ENCODE measurements around the gene PLK2. TPM values are rescaled to one million over a fixed set of nuclear protein-coding genes. Genes with fewer than 3 reads are reported as not detected.
A peak's percentile ranks its signal among the peaks of the same experiment; 100 is the strongest.

The PLK2 gene
- total and polyA plus RNA-seq, 2 experiments from 2014 or later = 98.0 to 183 TPM

DNA sequence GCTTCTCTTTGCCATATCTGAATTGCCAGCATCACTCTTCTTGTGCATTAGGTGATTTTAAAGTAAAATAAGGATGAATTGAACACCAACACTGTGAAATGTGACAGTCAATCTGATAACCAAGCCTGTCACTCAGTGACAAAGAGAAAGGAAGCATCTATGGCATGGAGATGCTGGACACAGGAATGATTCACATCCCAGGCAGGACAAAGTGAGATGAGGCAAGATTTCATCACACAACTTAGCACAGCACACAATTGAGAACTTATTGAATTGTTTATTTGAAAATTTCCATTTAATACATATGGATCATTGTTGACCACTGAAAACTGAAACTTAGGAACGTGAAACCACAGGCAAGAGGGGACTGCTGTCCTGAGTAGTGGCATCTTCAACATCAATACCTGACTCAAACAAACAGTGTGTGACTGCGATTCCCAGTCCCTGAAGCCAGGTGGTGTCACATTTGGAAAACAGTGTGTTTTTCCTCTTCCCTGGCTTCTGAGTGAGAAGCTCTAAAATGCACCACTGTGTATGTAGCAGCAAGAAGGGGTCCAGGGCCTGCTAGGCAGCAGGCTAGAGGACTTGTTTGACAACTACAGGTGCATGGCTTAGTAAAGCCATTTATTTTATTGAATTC lies 42.0 kb upstream of the PLK2 start:
- TF ChIP-seq, protein P1, sequence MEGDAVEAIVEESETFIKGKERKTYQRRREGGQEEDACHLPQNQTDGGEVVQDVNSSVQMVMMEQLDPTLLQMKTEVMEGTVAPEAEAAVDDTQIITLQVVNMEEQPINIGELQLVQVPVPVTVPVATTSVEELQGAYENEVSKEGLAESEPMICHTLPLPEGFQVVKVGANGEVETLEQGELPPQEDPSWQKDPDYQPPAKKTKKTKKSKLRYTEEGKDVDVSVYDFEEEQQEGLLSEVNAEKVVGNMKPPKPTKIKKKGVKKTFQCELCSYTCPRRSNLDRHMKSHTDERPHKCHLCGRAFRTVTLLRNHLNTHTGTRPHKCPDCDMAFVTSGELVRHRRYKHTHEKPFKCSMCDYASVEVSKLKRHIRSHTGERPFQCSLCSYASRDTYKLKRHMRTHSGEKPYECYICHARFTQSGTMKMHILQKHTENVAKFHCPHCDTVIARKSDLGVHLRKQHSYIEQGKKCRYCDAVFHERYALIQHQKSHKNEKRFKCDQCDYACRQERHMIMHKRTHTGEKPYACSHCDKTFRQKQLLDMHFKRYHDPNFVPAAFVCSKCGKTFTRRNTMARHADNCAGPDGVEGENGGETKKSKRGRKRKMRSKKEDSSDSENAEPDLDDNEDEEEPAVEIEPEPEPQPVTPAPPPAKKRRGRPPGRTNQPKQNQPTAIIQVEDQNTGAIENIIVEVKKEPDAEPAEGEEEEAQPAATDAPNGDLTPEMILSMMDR (IDR thresholded peaks at IDR 0.05; ENCODE audit: poor library complexity) = peak; percentile 5
- no peak for TF ChIP-seq EZH2phosphoT487 (IDR thresholded peaks at IDR 0.05; ENCODE audit: low read depth, severe bottlenecking, unreplicated experiment)
- no peaks in the 10 kb centered on the region for H3K36me3 ChIP-seq (replicated peaks; ENCODE audit: insufficient read depth, low read depth)
- no peaks in the 10 kb centered on the region for H3K9me3 ChIP-seq (ENCODE audit: low read depth)
- H3K27me3 ChIP-seq = no peaks in the 10 kb centered on the region
- no peaks in the 10 kb centered on the region for H3K4me1 ChIP-seq (ENCODE audit: insufficient read depth)
- no peak overlapping the region for H3K4me3 ChIP-seq
- no peaks in the 10 kb centered on the region for H3K79me2 ChIP-seq
- no peak overlapping the region for H2AFZ ChIP-seq
- H3K9me2 ChIP-seq (replicated peaks; ENCODE audit: insufficient read depth) = no peaks in the 10 kb centered on the region
- H4K20me1 ChIP-seq (ENCODE audit: insufficient read depth, poor library complexity, severe bottlenecking) = no peaks in the 10 kb centered on the region
- no peak overlapping the region for H3K4me2 ChIP-seq
- DNase-seq (ENCODE audit: low spot score) = no peak
- H3K27ac ChIP-seq = no peak overlapping the region
- WGBS (ENCODE audit: low lambda C conversion rate, missing lambda C conversion rate) = 95% methylated on average over 2 of the region's 2 CpGs

DNA sequence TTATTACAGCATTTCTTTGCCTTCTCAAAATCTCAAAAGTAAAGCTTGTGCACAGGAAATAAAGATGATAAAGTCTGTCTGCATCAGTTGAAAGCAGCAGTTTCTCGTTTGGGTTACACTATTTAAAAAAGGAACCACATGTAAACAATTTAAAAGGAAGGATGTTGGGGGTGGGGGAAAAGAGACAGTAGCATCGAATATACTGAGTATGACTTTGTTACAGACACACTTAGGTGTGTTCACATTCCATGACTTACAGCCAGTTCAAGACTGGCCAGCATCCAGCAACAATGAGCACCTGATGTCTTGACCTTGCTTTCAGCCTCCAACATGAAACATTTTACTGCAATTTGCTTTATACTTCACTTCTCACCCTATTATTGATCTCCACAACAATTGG lies 40.1 kb upstream of the PLK2 start:
- Histone ChIP-seq H3K9me2 (replicated peaks; ENCODE audit: insufficient read depth) (no peaks in the 10 kb centered on the region), H2AFZ (no peak overlapping the region), H3K9me3 (ENCODE audit: low read depth) (no peaks in the 10 kb centered on the region), H3K36me3 (replicated peaks; ENCODE audit: insufficient read depth, low read depth) (no peaks in the 10 kb centered on the region), H3K27ac (no peak overlapping the region), H3K4me1 (ENCODE audit: insufficient read depth) (no peaks in the 10 kb centered on the region), H3K4me3 (no peak overlapping the region), H3K4me2 (no peak overlapping the region), H4K20me1 (ENCODE audit: insufficient read depth, poor library complexity, severe bottlenecking) (no peaks in the 10 kb centered on the region), H3K27me3 (no peaks in the 10 kb centered on the region), H3K79me2 (no peaks in the 10 kb centered on the region)
- no peak for TF ChIP-seq EZH2phosphoT487 (IDR thresholded peaks at IDR 0.05; ENCODE audit: low read depth, severe bottlenecking, unreplicated experiment)
- TF ChIP-seq EZH2 (IDR thresholded peaks at IDR 0.05; ENCODE audit: borderline replicate concordance) = no peak
- TF ChIP-seq, protein P1 (IDR thresholded peaks at IDR 0.05; ENCODE audit: poor library complexity) = no peak
- DNase-seq (ENCODE audit: low spot score) = no peak
- 22% methylated on average over 2 of the region's 2 CpGs for WGBS (ENCODE audit: low lambda C conversion rate, missing lambda C conversion rate)

DNA sequence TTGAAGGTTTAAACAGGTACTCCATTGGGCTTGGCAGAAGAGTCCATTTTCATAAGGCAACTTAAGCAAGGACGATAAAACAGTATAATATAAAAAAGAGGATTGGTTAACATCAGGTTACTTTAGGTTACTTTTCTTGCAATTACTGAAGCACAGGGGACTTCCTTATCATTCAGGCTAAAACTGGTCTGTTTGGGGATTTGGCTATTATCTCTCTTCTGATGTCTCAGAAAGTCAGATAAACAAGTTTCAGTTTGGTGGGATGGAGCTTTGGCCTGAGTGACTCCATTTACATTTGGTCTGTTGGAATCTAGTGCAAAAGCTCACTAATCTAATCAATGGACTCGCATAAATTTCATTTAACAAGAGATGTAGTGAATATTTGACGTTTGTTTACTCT lies 39.3 kb upstream of the PLK2 start:
- Histone ChIP-seq H3K4me2 (no peak overlapping the region), H4K20me1 (ENCODE audit: insufficient read depth, poor library complexity, severe bottlenecking) (no peaks in the 10 kb centered on the region), H3K4me1 (ENCODE audit: insufficient read depth) (no peaks in the 10 kb centered on the region), H3K27ac (no peak overlapping the region), H3K36me3 (replicated peaks; ENCODE audit: insufficient read depth, low read depth) (no peaks in the 10 kb centered on the region), H3K9me3 (ENCODE audit: low read depth) (no peaks in the 10 kb centered on the region), H3K79me2 (no peaks in the 10 kb centered on the region), H2AFZ (no peak overlapping the region), H3K9me2 (replicated peaks; ENCODE audit: insufficient read depth) (no peaks in the 10 kb centered on the region), H3K27me3 (no peaks in the 10 kb centered on the region), H3K4me3 (no peak overlapping the region)
- TF ChIP-seq, protein P1 (IDR thresholded peaks at IDR 0.05; ENCODE audit: poor library complexity) = no peak
- TF ChIP-seq EZH2phosphoT487 (IDR thresholded peaks at IDR 0.05; ENCODE audit: low read depth, severe bottlenecking, unreplicated experiment) = no peak
- TF ChIP-seq EZH2 (IDR thresholded peaks at IDR 0.05; ENCODE audit: borderline replicate concordance) = no peak
- 37% methylated on average over 3 of the region's 3 CpGs for WGBS (ENCODE audit: low lambda C conversion rate, missing lambda C conversion rate)
- no peak for DNase-seq (ENCODE audit: low spot score)

All from hepatocyte (in vitro differentiated cells).